GM21526 (cell line): ENCODE results near the gene VSX2.
"Not testable (repeated sequence)": the region's sequence is repeated elsewhere in the genome, so short reads cannot be mapped to it uniquely, and the experiment has no call there.

Experiments used
- ATAC-seq: cut with Tn5 transposase; IDR thresholded peaks from one replicate; pipeline ENCODE4 v1.9.1; 2021; ENCODE audit warnings: moderate library complexity; ENCODE audit not compliant: unreplicated experiment, low FRiP score

VSX2 gene

DNA sequence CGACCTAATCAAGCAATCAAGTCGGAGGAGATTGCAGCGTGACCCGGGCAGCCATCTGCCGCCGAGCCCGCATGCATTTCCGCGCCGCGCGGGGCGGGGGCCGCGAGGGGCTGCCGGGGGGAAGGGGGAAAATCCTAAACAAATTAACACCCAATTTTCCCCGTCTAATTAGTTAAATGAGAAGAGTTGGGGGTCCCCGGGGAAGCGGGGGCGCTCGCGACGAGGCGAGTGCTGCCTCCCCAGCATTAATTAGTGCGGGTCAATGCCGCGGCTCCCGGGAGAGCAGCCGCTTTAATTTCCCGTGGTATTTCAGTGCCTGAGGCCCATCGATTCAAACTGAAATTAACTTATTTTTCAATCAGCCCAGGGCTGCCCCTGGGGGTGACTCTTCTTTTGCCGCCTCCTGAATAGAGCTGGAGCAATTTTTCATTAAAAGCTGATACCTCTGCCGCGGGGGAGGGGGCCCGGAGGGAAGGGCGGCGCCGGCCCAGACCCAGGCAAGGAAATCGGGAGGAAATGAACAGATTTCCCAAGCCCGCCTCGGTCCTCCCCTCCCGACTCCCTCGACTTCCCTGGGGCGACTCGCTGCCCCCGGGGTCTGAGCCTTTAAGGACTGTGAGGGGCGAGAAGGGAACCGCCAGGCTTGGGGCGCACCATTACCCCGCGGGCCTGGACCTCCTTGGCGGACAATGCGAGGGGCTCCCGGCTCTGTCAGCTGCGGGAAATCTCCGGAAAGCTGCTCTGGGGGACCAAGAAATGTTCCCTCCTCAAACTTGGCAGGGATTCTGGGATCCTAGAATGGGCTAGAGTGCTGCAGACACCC is 18.9 kb downstream of the VSX2 start:
- ATAC-seq, result no peak

DNA sequence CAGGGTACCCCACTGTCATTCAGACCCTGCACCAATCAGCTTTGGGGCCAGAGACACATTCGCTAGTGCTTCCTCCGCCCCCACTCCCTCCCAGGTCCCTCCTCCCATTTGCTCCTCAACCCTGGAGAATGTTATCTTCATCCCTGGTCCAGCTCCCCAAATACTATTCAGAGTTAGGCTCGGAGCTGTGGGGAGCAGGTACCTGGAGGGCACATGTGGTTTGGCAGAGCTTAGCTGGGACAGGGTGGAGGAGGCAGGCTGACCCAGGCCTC is 19.5 kb downstream of the VSX2 start:
- no peak for ATAC-seq

DNA sequence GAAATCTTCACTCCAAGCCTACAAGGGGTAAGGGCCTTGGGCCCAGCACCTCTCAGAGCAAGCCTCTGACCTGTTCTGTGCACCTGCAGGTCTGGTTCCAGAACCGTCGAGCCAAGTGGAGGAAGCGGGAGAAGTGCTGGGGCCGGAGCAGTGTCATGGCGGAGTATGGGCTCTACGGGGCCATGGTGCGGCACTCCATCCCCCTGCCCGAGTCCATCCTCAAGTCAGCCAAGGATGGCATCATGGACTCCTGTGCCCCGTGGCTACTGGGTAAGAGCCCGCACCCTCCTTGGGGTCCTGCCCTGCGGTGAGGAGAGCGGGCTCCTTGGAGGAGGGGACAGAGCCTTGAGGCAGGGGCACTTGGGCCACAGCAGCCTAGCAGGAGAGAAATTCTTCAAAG is 20.3 kb downstream of the VSX2 start:
- no peak for ATAC-seq

DNA sequence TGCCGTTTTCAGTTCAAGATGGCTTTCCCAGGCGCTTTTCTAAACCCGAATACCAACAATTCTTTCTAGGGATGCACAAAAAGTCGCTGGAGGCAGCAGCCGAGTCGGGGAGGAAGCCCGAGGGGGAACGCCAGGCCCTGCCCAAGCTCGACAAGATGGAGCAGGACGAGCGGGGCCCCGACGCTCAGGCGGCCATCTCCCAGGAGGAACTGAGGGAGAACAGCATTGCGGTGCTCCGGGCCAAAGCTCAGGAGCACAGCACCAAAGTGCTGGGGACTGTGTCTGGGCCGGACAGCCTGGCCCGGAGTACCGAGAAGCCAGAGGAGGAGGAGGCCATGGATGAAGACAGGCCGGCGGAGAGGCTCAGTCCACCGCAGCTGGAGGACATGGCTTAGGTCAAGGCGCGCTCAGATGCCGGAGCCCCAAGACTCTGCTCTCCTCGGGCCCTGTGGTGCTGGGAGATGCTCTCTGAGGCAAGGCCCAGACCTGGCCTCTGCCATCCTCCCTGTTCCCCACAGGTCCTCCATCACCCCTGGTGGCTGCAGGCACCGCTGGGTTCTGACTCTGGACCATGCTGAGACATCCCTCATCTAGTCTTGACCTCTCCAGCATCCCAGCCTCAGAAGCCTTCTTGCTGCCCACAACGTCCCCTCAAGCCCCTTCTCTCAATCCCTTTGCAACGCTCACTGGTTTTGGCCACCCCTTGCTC is 21.4 kb downstream of the VSX2 start:
- ATAC-seq, result no peak

DNA sequence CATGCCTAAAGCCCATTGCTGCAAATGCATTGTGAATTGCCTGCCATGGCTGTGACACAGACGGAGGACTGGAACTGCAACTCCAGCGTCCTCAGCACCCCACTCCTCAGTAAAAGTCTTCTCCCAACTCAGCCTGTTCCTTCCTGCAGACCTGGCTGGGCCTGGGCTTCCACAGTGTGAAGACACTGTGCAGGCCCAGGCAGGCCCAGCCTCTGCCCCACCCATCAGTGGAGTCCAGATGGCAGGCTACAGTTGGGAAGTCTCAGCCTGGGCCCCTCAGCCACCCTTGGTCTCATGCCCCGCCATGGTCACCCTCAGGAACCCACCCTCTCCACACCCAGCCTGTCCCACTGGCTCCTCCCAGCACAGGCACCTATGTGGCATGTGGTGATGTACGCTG is 22.0 kb downstream of the VSX2 start:
- no peak for ATAC-seq

DNA sequence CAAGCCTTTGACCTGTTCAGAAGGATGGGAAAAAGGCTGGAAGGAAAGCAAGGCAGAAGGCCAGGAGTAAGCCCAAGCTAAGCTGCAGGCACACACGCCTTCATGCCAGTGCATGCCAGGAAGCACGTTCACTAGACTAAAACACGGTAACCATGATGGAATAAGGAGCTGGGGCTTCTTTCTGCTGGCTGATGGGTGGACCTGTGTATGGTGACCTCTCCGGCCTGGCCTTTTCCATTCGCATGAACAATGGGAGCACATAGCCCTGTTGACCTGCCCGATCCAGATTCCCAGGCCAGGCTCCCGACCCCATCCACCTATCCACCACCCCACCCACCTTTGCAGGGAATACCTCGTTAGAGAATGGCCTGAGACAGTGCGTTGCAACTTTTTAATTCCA is 22.8 kb downstream of the VSX2 start:
- ATAC-seq, result no peak

DNA sequence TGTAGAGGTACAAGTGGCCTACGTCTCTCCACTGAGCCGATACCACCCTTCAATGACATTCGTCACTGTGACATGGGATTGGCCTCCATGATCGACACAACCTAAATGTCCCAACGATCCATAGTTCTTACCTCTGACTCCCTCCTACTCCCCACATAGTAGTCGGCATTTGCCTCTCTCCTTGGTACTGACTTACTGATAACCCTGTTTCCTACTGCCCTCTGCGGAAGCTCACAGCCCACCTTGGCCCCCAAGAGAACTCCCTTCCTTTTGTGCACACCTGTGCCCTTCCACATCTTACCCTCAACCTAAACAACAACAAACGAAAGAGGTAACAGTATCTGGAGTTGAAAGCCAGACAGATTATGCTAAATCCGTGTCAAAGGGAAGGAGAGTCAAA is 23.9 kb downstream of the VSX2 start:
- ATAC-seq, result no peak

DNA sequence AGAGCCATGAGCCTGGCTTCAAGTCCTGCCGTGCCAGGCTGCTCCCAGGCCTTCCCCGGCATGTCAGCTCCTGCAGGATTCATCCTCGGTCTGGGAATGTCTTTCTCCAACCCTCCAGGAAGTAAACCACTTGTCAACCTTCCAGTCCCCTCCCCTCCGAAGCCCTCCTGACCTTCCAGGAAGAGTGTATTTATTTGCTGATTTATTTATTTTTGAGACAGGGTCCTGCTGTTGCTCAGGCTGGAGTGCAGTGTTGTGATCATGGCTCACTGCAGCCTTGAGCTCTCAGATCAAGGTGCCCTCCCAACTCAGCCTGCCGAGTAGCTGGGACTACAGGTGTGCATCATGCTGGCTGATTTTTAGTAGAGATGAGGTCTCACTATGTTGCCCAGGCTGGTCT is 24.7 kb downstream of the VSX2 start:
- ATAC-seq, result no peak

DNA sequence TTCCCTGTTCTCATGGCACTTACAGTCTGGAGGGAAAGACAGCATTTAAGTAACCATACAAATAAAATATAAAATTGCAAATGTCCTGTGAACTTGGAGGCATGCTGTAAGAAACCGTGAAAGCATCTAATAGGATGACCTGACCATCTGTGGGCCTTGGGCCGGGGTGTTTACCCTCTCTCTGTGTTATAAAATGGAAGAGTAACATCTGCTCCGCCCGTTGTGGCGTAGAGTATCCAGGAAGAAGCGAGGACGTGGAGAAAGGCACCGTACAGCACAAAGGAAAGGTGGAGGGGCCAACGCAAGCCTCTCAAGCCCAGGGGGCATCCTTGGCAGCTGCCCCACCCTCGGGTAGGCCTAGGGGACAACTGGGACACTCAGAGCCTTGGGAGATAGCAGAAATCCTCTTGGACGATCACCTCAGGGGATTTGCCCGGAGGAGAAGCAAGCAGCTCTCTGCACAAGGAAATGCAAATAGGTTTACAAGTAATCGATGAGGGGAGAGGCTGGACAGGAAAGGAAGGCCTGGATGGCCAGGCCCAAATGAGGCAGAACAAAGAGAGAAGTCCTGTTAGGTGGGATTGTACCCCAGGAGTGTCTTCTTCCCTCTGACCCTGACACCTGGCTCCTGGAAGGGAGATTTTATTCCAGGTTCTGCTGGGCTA is 26.2 kb downstream of the VSX2 start:
- ATAC-seq, result no peak

DNA sequence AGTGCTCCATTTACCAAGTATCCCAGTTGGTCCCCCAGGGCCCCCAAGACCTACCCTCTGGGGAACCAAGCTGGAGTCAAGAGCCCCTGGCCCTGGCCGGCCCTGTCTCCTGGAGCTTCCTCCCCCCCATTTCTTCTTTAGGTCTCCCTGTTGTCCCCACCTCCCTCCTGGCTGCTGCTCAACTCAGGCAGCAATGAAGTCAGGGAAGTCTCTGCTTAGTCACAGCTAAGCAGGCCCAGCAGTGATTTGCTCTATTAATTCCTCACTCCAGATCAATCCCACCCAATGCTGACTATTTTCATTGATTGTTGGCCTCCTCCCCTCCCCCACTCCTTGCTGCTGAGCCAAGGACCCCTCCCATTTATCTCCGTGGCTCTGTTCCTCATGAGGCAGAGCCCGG is 28.3 kb downstream of the VSX2 start:
- no peak for ATAC-seq

DNA sequence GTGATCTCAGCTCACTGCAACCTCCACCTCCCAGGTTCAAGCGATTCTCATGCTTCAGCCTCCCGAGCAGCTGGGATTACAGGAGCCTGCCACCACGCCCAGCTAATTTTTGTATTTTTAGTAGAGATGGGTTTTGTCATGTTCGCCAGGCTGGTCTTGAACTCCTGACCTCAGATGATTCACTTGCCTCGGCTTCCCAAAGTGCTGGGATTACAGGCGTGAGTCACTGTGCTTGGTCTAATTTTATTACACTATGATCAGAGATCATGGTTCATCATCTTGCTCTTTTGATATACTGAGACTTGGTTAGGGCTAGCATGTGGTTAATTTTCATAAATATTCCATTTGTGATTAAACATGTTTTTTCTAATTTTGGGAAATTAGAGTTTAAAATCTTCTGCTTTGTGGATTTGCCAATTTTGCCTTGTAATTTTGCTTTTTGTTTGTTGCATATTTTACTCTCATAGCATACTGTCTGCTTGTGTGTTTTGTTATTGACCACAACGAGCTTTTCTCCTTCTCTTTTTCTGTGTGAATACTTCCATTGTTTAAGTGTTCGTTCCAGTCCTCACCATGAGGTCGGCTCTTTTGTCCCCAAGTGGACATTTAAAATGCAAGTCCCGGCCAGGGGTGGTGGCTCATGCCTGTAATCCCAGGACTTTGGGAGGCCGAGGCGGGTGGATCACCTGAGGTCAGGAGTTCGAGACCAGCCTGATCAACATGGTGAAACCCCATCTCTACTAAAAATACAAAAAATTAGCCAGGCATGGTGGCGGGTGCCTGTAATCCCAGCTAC is 31.3 kb downstream of the VSX2 start:
- ATAC-seq, result not testable (repeated sequence)

DNA sequence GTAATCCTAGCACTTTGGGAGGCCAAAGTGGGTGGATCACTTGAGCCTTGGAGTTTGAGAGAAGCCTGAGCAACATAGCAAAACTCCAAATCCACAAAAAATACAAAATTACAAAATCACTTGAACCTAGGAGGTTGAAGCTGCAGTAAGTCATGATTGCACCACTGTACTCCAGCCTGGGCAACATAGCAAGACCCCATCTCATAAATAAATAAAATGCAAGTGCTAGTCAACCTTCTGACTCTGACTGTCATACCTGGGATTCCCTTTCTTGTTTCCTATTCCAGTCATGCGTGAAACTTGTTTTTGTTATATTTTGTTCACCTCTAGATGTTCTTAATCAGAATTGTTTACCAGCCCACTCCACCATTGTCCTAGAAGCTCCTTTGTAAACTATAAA is 32.1 kb downstream of the VSX2 start:
- ATAC-seq, result no peak

DNA sequence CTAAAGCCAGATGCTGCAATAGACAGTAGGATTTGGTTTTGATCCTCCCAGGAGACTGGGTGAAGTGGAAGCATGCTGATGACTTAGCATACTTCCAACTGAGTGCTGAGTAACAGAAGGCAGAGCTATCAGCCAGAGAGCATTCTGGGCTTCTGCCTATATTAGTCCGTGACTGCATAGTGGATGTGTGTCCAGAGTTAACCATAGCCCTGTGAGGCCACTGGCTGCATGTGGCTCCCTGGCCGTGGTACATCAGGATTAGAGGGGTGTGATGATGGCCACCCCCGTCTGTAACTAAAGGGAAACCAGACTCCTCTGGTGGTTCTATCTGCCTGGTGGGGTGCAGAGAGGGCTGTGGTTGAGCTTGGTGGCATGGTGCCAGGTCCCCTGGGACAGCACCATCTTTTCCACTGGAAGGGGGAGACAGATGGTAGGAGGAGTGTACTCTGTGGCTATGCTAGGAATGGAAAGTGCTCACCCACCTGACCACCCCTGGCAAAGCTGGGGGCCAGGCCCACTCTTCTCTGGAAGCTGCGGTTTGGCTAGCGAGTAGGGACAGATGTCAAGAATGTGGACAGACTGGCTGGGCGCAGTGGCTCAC is 36.1 kb downstream of the VSX2 start:
- ATAC-seq, result no peak

DNA sequence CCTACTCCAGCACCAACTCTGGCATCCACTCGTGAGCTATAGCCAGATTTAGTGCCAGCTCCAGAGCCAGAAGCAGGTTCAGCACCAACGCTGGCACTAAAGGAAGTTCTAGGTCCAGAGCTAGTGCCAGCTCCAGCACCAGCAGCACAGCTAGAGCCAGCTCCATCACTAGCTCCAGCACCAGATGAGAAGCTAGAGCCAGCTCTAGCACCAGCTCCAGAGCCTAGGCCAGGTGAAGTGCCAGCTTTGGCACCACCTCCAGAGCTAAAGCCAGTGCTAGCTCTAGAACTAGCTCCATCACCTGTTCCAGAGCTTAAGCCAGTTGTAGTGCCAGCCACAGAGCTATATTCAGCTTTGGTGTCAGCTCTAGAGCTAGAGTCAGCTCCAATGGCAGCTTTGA is 38.8 kb downstream of the VSX2 start:
- ATAC-seq, result no peak

DNA sequence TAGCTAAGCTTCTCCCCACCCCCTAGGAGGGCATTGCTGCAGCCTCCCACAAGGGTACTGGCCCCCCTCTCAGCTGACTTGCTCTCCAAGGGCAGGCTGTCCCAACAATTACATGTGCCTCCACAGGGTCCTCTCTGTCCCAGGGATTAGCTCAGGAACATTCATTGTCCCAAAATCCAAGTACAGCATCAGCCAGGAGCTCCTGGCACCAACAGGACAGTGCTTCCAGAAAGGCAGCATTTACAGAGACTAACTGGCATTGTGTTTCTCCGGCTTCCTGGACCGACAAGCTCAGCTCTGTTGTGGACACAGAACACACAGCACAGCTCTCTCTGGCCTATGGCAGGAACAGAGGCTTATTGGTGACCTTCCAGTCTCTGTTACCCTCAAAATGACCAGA is 41.8 kb downstream of the VSX2 start:
- ATAC-seq, result no peak

DNA sequence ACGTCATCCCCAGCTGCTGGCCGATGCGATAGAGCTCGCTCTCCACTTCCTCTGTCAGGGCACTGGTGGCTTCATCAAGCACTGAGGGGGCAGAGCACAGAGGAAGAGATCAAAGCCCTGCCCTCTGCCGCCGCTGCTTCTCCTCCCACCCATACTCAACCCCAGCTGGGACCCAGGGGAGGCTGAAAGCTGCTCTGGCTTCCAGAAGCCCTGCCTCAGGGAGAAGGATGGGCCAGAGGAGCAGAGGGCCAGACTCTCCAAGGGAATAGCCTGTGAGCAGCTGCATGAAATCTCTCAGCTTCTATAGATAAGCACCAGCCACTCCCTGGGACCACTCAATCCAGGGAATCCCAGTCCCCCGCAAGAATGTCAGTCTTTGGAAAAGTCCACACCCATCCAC is 47.5 kb downstream of the VSX2 start:
- no peak for ATAC-seq

DNA sequence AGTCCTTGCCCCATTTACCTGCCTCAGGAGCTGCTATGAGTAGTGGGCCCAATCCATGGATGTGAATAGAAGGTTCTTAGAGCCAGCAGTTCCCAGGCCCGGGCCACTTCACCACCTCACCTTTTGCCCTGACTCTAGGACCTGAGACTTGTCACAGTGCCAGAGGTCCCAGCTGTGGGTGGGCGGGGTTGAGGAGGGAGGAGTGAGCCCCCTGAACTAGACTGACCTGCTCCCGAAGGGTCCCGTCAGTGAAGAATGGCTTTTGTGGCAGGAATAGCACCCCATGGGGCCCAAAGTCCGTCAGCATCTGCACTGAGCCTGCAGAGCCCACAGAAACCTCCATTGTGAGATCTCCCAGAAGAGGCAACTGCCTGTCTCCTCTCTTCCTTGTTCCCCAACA is 50.6 kb downstream of the VSX2 start:
- ATAC-seq, result no peak

DNA sequence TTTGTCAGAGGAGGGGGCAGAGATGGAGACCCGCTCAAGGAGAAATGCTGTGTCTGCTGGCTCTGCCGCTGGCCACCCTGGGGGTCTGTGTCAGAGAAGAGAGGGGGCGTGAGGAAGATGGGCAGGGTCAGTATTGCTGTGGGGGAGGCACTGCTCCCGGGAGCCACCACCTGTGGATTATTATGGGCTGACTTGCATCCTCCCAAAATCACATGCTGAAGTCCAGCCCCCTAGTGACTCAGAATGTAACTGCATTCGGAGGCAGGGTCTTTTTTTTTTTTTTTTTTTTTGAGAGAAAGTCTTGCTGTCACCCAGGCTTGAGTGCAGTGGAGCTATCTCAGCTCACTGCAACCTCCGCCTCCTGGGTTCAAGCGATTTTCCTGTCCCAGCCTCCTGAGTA is 51.2 kb downstream of the VSX2 start:
- ATAC-seq, result no peak

DNA sequence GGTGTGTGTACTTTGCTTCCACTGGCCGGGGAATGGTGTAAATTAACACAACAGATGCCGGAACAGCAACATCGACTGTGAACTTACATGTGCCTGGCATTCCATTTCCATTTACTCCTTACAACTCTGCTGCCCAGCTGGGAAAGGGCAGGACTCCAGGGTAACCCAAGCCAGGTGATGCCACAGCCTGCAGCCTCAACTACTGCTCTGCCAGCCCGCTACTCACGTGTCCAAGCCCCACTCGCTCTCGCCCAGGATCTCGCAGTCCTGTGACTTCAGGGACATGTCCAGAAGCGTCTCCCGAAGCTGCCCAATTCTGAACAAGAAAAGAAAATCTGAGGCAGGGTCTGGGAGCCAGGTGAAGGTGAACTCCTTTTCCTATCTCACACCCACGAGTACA is 52.8 kb downstream of the VSX2 start:
- ATAC-seq, result no peak

DNA sequence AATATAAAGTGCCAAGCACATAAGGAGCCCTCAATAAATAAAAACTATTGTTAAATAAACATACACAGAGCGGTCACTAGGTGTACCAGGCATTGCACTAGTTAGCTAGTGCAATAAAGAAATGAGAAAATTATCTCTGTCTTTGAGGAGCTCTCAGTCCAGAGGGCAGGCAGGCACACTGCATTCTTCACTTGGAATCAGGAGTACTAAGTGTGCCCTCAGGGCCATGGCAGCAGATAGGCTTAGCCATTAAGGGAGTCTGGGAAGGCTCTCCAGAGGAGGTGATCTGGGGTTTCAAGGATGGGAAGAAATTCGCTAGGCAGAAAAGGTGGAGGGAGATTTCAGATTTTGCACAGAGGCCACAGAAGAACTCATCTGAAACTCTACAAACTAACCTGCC is 54.4 kb downstream of the VSX2 start:
- no peak for ATAC-seq

DNA sequence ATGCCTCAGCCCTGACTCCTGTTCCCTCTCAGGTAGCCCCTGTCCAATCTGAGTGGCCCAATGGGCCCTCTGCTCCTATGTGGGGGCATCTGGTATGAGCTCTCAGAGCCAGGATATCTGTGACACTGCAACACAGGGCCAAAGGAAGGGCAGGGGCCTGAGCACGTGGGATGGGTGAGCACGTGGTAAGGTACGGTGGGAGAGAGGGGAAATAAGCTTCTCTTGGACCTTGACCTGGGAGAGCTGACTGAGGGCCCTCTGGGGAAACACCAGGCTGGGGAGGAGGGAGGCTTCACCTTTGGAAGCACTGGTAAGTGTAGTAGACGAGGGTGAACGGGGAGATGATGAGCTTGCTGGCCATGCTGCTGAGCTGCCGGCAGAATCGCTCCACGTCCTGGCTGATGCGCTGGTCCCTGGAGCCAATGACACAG is 56.8 kb downstream of the VSX2 start:
- ATAC-seq, result no peak
